NAMALWA (cell line): ENCODE measurements around the gene SNTG2.
"Not testable (repeated sequence)": the region's sequence is repeated elsewhere in the genome, so short reads cannot be mapped to it uniquely, and the experiment has no call there.

Source experiments
- DNase-seq: peaks from one replicate; pipeline ENCODE4 v3.0.0-alpha.2; 2015; ENCODE audit warnings: low spot score

The SNTG2 gene

GRCh38 chr2:1053786-1054185 is 103.1 kb downstream of the SNTG2 start:
- DNase-seq, result no peak

- DNase-seq, result no peak
Observed at GRCh38 chr2:1054399-1054798, 103.8 kb downstream of the SNTG2 start.

GRCh38 chr2:1055014-1055595 is 104.5 kb downstream of the SNTG2 start:
- no peak for DNase-seq

GRCh38 chr2:1060372-1060771 is 109.7 kb downstream of the SNTG2 start:
- no peak for DNase-seq

GRCh38 chr2:1060987-1061386 is 110.3 kb downstream of the SNTG2 start:
- no peak for DNase-seq

- no peak for DNase-seq
Observed at GRCh38 chr2:1068241-1068640, 117.6 kb downstream of the SNTG2 start.

- DNase-seq, result no peak
Observed at GRCh38 chr2:1068822-1069221, 118.2 kb downstream of the SNTG2 start.

- DNase-seq, result no peak
Observed at GRCh38 chr2:1069847-1070246, 119.2 kb downstream of the SNTG2 start.

GRCh38 chr2:1070601-1071000 is 120.0 kb downstream of the SNTG2 start:
- peak; percentile 3 for DNase-seq

- no peak for DNase-seq
Observed at GRCh38 chr2:1071650-1072049, 121.0 kb downstream of the SNTG2 start.

- DNase-seq, result no peak
Observed at GRCh38 chr2:1072250-1072649, 121.6 kb downstream of the SNTG2 start.

- no peak for DNase-seq
Observed at GRCh38 chr2:1077911-1078310, 127.3 kb downstream of the SNTG2 start.

GRCh38 chr2:1078326-1078725 is 127.7 kb downstream of the SNTG2 start:
- DNase-seq, result no peak

- DNase-seq, result no peak
Observed at GRCh38 chr2:1079873-1080799, 129.5 kb downstream of the SNTG2 start.

GRCh38 chr2:1081451-1082225 is 131.0 kb downstream of the SNTG2 start:
- DNase-seq, result no peak

GRCh38 chr2:1082456-1083205 is 132.0 kb downstream of the SNTG2 start:
- DNase-seq, result no peak

- DNase-seq, result no peak
Observed at GRCh38 chr2:1088192-1088860, 137.7 kb downstream of the SNTG2 start.

GRCh38 chr2:1088940-1089339 is 138.3 kb downstream of the SNTG2 start:
- no peak for DNase-seq

- no peak for DNase-seq
Observed at GRCh38 chr2:1091895-1092585, 141.4 kb downstream of the SNTG2 start.

GRCh38 chr2:1093668-1094067 is 143.0 kb downstream of the SNTG2 start:
- not testable (repeated sequence) for DNase-seq

- DNase-seq, result no peak
Observed at GRCh38 chr2:1097101-1097500, 146.5 kb downstream of the SNTG2 start.
